VCaP (cell line): ENCODE measurements around the gene SLC10A7.
A peak's percentile ranks its signal among the peaks of the same experiment; 100 is the strongest.

Experiments
- H3K27ac ChIP-seq: fragments of 450-650 bp; 2 replicates; pipeline ENCODE4 v1.5.1; 2017
- CTCF ChIP-seq: fragments of 450-650 bp; conservative IDR thresholded peaks from 2 replicates; pipeline ENCODE4 v1.5.1; 2017; ENCODE audit warnings: mild to moderate bottlenecking, moderate library complexity

Gene SLC10A7

GRCh38 chr4:146229406-146229805, 292.3 kb downstream of the SLC10A7 start:
- TF ChIP-seq CTCF = no peak
- no peak overlapping the region for H3K27ac ChIP-seq

DNA sequence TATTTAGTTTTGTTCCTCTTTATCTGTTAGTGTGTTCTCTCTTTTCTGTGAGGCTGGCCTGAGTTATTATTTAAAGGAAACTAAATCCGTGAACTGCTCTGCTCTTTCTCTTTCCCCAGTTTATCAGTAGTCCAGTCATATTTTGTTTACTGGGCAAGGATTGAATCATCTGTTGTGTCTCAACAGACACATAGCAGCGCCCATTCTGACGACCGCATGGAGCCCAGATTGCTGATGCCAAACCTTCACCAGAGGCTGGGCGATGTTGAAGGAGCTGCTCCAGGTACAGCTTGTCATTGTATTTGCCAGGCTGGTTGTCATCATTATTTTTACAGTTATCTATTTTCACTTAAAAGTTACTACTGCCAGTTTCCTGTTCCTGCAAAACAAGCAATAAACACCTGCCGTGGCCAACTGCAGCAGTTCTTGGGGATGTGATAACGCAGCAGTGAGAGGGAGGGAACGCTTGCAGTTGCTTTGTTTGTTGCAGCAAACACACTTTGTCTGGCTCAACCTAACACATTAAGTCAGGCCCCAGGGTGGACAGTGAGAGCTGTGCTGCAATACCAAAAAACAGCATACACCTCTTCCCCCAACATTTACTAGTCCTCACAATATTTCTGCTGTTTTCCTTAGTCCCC, 297.3 kb downstream of the SLC10A7 start:
- H3K27ac ChIP-seq = peak overlapping the region; percentile 59
- TF ChIP-seq CTCF = no peak

DNA sequence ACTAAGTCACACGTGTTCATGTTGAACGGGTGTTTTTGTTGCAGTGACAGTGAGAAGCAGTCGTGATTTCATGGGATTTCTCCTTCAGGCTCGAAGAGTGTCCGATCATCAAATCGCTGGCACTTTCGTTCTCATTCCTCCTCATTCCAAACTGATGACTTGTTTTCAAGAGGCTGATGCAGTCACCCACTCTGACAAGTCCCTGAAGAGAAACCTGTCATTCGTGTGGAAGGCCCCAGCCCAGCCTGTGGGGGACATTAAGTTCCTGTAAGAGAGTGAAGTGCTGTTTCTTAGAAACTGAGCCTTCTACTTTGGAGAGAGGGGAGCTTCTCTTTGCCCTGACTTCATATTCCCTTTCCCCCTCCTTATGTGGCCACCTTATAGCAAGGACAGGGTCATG, 299.4 kb downstream of the SLC10A7 start:
- TF ChIP-seq CTCF = no peak
- no peak overlapping the region for H3K27ac ChIP-seq

DNA sequence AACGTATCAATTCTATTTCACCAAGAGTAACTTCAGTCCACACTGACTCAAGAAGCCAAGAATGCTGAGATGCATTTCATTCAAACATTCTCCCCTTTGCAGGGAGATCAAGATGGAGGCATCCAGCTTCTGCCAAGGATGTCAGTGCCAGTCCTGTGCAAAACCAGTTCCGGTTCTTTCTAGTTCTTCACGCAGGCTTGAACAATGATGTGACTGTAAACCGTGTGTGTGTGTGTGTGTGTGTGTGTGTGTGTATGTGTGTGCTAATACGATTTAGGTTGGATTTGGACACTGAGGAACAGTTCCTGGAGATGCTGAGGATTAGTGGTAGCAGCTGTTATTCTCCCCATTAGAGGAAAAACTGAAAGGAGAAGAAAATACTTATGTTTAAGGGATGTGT, 307.5 kb downstream of the SLC10A7 start, which contains the start of gene REELD1:
Gene REELD1, plus strand, starts transcription at position 301 of the 400 bp plus-strand sequence. CDS start 2,415 bp downstream, outside the sequence.
- no peak for TF ChIP-seq CTCF
- no peak within 1 kb of the TSS for H3K27ac ChIP-seq

DNA sequence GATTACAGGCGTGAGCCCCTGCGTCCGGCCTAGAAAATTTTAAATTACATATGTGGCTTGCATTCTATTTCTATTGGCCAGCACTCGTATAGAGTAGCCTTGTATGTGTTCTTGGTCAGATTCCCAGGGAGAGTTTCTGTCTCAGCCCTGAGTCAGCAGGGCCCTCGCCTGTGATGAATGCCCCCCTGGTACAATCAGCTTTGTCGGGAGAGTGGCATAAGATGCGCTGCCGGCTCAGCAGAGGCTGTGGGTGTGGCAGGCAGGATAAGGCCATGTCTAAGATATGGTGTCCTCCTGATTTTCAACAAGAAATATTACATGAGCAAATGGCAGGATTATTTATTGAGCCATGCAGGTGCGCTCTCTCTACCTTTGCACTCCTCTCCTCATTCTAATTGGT, 309.0 kb downstream of the SLC10A7 start:
- no peak overlapping the region for H3K27ac ChIP-seq
- no peak for TF ChIP-seq CTCF

- no peak overlapping the region for H3K27ac ChIP-seq
- no peak for TF ChIP-seq CTCF
Measured at GRCh38 chr4:146211440-146211839, 310.3 kb downstream of the SLC10A7 start.

DNA sequence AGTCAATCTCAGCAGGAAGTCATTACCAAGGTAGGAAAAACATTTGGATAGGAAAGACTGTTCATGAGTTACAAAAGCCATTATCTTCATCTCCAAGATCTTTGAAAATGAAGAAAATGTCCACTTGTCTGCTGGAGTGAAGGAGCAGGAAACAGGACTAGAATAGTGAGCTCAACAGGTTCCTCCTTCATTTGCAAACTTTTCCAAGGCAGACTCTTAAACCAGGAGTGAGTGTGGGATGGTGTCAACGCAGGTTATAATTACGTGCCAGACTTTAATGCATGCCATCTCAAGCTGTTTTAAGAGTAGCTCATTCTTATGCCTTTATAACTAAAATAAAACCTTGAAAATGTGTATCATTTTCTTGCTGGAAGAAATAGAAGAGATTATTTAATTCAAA, 310.9 kb downstream of the SLC10A7 start:
- TF ChIP-seq CTCF = no peak
- no peak overlapping the region for H3K27ac ChIP-seq
